H9 (cell line): ENCODE results near the gene STAB2. TPM values are rescaled to one million over a fixed set of nuclear protein-coding genes. Genes with fewer than 3 reads are reported as not detected.

Source experiments
- DNase-seq: peaks from one replicate; pipeline ENCODE4 v3.0.0-alpha.2; 2017
- H2AFZ ChIP-seq: one replicate; pipeline ENCODE4 v1.6.1; 2013; ENCODE audit warnings: mild to moderate bottlenecking, low read length, control low read depth, moderate library complexity
- H2AK5ac ChIP-seq: 2 replicates; pipeline ENCODE4 v1.6.1; 2013; ENCODE audit warnings: low read length, control low read depth, mixed read lengths; ENCODE audit not compliant: insufficient read length
- H2BK120ac ChIP-seq: one replicate; pipeline ENCODE4 v1.6.1; 2013; ENCODE audit warnings: low read depth, mild to moderate bottlenecking, low read length, control low read depth, inconsistent platforms; ENCODE audit not compliant: poor library complexity, severe bottlenecking
- H2BK12ac ChIP-seq: 2 replicates; pipeline ENCODE4 v1.6.1; 2013; ENCODE audit warnings: low read length, control low read depth, mixed read lengths, low read depth; ENCODE audit not compliant: insufficient read length
- H2BK15ac ChIP-seq: 2 replicates; pipeline ENCODE4 v1.6.1; 2013; ENCODE audit warnings: low read depth, low read length, control low read depth
- H2BK20ac ChIP-seq: one replicate; pipeline ENCODE4 v1.6.1; 2013; ENCODE audit warnings: low read depth, mild to moderate bottlenecking, low read length, control low read depth, inconsistent platforms; ENCODE audit not compliant: poor library complexity, severe bottlenecking
- H2BK5ac ChIP-seq: 2 replicates; pipeline ENCODE4 v1.6.1; 2013; ENCODE audit warnings: low read length, control low read depth, mixed read lengths; ENCODE audit not compliant: insufficient read length
- H3K14ac ChIP-seq: 2 replicates; pipeline ENCODE4 v1.6.1; 2013; ENCODE audit warnings: low read length, control low read depth; ENCODE audit not compliant: insufficient read depth
- H3K18ac ChIP-seq: 2 replicates; pipeline ENCODE4 v1.6.1; 2013; ENCODE audit warnings: low read depth, mild to moderate bottlenecking, mixed read lengths, low read length, control low read depth; ENCODE audit not compliant: insufficient read length
- H3K23ac ChIP-seq: 2 replicates; pipeline ENCODE4 v1.6.1; 2013; ENCODE audit warnings: low read length, control low read depth, mixed read lengths, low read depth; ENCODE audit not compliant: insufficient read length
- H3K23me2 ChIP-seq: 2 replicates; pipeline ENCODE4 v1.6.1; 2013; ENCODE audit warnings: low read depth, mild to moderate bottlenecking, mixed read lengths, low read length, control low read depth; ENCODE audit not compliant: insufficient read length, poor library complexity, severe bottlenecking
- H3K27ac ChIP-seq: 2 replicates; pipeline ENCODE4 v1.5.1; 2013; ENCODE audit warnings: low read length, control low read depth, mixed read lengths, low read depth; ENCODE audit not compliant: insufficient read length
- H3K27me3 ChIP-seq: 2 replicates; pipeline ENCODE4 v1.6.1; 2013; ENCODE audit warnings: low read length, control low read depth, inconsistent platforms; ENCODE audit not compliant: insufficient read depth
- H3K4ac ChIP-seq: 2 replicates; pipeline ENCODE4 v1.6.1; 2013; ENCODE audit warnings: low read depth, mild to moderate bottlenecking, control low read depth, inconsistent platforms, low read length, moderate library complexity
- H3K4me1 ChIP-seq: 2 replicates; pipeline ENCODE4 v1.6.1; 2013; ENCODE audit warnings: low read length, control low read depth, inconsistent platforms; ENCODE audit not compliant: insufficient read depth
- H3K4me2 ChIP-seq: 2 replicates; pipeline ENCODE4 v1.6.1; 2013; ENCODE audit warnings: low read length, control low read depth, mixed read lengths; ENCODE audit not compliant: insufficient read length, insufficient read depth
- H3K56ac ChIP-seq: 2 replicates; pipeline ENCODE4 v1.6.1; 2013; ENCODE audit warnings: low read depth, mild to moderate bottlenecking, mixed read lengths, low read length, control low read depth; ENCODE audit not compliant: insufficient read length
- H3K79me1 ChIP-seq: 2 replicates; pipeline ENCODE4 v1.6.1; 2013; ENCODE audit warnings: low read depth, mild to moderate bottlenecking, moderate library complexity, low read length, control low read depth, inconsistent platforms; ENCODE audit not compliant: insufficient read depth, poor library complexity, severe bottlenecking
- H3K79me2 ChIP-seq: 2 replicates; pipeline ENCODE4 v1.6.1; 2013; ENCODE audit warnings: low read length, control low read depth, inconsistent platforms; ENCODE audit not compliant: insufficient read depth
- H3K9ac ChIP-seq: 2 replicates; pipeline ENCODE4 v1.6.1; 2013; ENCODE audit warnings: low read length, control low read depth, mixed read lengths; ENCODE audit not compliant: insufficient read length; ENCODE audit errors: extremely low read depth
- H3K9me3 ChIP-seq: one replicate; pipeline ENCODE4 v1.6.1; 2013; ENCODE audit warnings: low read depth, low read length, inconsistent platforms; ENCODE audit not compliant: control insufficient read depth
- H3T11ph ChIP-seq: one replicate; pipeline ENCODE4 v1.6.1; 2013; ENCODE audit warnings: mild to moderate bottlenecking, low read length, control low read depth, inconsistent platforms
- H4K20me1 ChIP-seq: one replicate; pipeline ENCODE4 v1.6.1; 2013; ENCODE audit not compliant: control insufficient read depth, insufficient read length, insufficient read depth
- H4K5ac ChIP-seq: 2 replicates; pipeline ENCODE4 v1.6.1; 2013; ENCODE audit warnings: low read depth, mild to moderate bottlenecking, mixed read lengths, low read length, control low read depth; ENCODE audit not compliant: insufficient read length
- H4K8ac ChIP-seq: replicated peaks from 2 replicates; pipeline ENCODE4 v1.6.1; 2013; ENCODE audit warnings: low read length, control low read depth, mixed read lengths, low read depth; ENCODE audit not compliant: insufficient read length
- H4K91ac ChIP-seq: 2 replicates; pipeline ENCODE4 v1.6.1; 2013; ENCODE audit warnings: low read depth, mild to moderate bottlenecking, moderate library complexity, mixed read lengths, low read length, control low read depth; ENCODE audit not compliant: insufficient read length
- H3K27ac Mint-ChIP-seq, 3 experiments: 2 replicates in 2 of 3; 3 replicates in 1 of 3; pipeline ENCODE4 v1.8.0; 2020 to 2021; ENCODE audit warnings: mixed read lengths in 3 of 3, mild to moderate bottlenecking in 1 of 3, moderate library complexity in 1 of 3
- H3K27me3 Mint-ChIP-seq: 2 replicates; pipeline ENCODE4 v1.8.0; 2021; ENCODE audit warnings: low read depth, mild to moderate bottlenecking, moderate library complexity, mixed read lengths
- H3K36me3 Mint-ChIP-seq, 3 experiments: 2 replicates in 2 of 3; 3 replicates in 1 of 3; pipeline ENCODE4 v1.8.0; 2020 to 2021; ENCODE audit warnings: low read depth in 3 of 3, mixed read lengths in 3 of 3; ENCODE audit not compliant: insufficient read depth in 1 of 3
- H3K4me1 Mint-ChIP-seq, 2 experiments: 2 replicates each; pipeline ENCODE4 v1.8.0; 2020; ENCODE audit warnings: mixed read lengths in 2 of 2
- H3K4me3 Mint-ChIP-seq, 2 experiments: 2 replicates in 1 of 2; 3 replicates in 1 of 2; pipeline ENCODE4 v1.8.0; 2020 to 2021; ENCODE audit warnings: mild to moderate bottlenecking in 2 of 2, mixed read lengths in 2 of 2, moderate library complexity in 1 of 2
- H3K9me3 Mint-ChIP-seq, 2 experiments: 2 replicates in 1 of 2; 3 replicates in 1 of 2; pipeline ENCODE4 v1.8.0; 2020; ENCODE audit warnings: mild to moderate bottlenecking in 2 of 2, mixed read lengths in 2 of 2, moderate library complexity in 1 of 2
- WGBS: extraction: QIAGEN DNeasy Blood & Tissue Kit; methylation state at CpG from one replicate; pipeline ENCODE4 v1.1.7; 2013; ENCODE audit warnings: missing lambda C conversion rate, low lambda C conversion rate, mixed read lengths; ENCODE audit not compliant: insufficient read length; ENCODE audit errors: extremely low coverage; 5-methylcytosine and 5-hydroxymethylcytosine counted together
- total RNA-seq: library from RNA; stranded (reverse); gene quantifications from 2 replicates; pipeline ENCODE4 v1.2.1, GENCODE V29; 2021
- TF ChIP-seq, protein P1 (sequence below): fragments of 200-600 bp; sonication (generic); conservative IDR thresholded peaks from 3 replicates; pipeline ENCODE4 v1.8.0; 2021; ENCODE audit warnings: antibody characterized with exemption, mild to moderate bottlenecking

STAB2 gene
- total RNA-seq, 1 experiment from 2014 or later = 0.02 TPM

DNA sequence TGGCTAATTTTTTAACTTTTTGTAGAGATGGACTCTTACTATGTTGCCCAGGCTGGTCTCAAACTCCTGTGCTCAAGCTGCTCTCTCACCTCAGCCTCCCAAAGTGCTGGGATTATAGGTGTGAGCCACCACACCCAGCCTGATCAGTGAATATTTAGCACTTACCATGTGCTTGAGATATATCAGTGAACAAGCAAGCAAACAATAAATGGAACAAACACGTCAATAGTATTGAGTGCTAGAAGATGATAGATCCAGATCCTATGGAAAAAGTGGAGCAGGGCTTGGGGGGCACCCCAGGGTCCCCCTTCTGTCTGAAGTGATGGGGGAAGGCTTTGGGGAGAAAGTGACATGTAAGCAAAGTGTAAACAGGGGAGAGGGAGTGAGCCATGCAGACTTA is 170.2 kb downstream of the STAB2 start:
- H3K4ac ChIP-seq = no peak overlapping the region
- H3K9ac ChIP-seq = no peak overlapping the region
- H3K56ac ChIP-seq = no peak overlapping the region
- H4K91ac ChIP-seq = no peak overlapping the region
- no peaks in the 10 kb centered on the region for H4K20me1 ChIP-seq
- H3K4me3 Mint-ChIP-seq = no peak overlapping the region
- no peaks in the 10 kb centered on the region for H3K27me3 ChIP-seq
- no peaks in the 10 kb centered on the region for H3K23me2 ChIP-seq
- peak overlapping the region in 1 of 3 experiments; percentile 41; a peak in 3 of 7 replicates for H3K27ac Mint-ChIP-seq
- H2BK20ac ChIP-seq = no peak overlapping the region
- H4K8ac ChIP-seq = no peak overlapping the region
- peaks cover 9 to 11% of the 10 kb centered on the region in 2 experiments for H3K4me1 Mint-ChIP-seq
- no peak overlapping the region for H3K18ac ChIP-seq
- H2AK5ac ChIP-seq = no peak overlapping the region
- H2BK5ac ChIP-seq = no peak overlapping the region
- peaks cover 0 to 4% (median 0%) of the 10 kb centered on the region in 3 experiments; a peak in 2 of 7 replicates for H3K36me3 Mint-ChIP-seq
- no peak overlapping the region for H4K5ac ChIP-seq
- H3K27me3 Mint-ChIP-seq = peaks cover 1% of the 10 kb centered on the region; the same call in 1 of the 2 replicates
- H3K27ac ChIP-seq = no peak overlapping the region
- H3T11ph ChIP-seq = no peak overlapping the region
- DNase-seq = no peak
- no peak overlapping the region for H2BK12ac ChIP-seq
- no peak overlapping the region for H3K4me2 ChIP-seq
- H3K79me1 ChIP-seq = no peaks in the 10 kb centered on the region
- H3K14ac ChIP-seq = no peak overlapping the region
- no peaks in the 10 kb centered on the region for H3K9me3 Mint-ChIP-seq
- no peak overlapping the region for H2BK15ac ChIP-seq
- H3K23ac ChIP-seq = no peak overlapping the region
- H3K79me2 ChIP-seq = no peaks in the 10 kb centered on the region
- H2BK120ac ChIP-seq = no peak overlapping the region
- H3K4me1 ChIP-seq = no peaks in the 10 kb centered on the region
- no CpG with 5 or more reads among the region's 1 CpG for WGBS
- H2AFZ ChIP-seq = no peak overlapping the region
- H3K9me3 ChIP-seq = no peaks in the 10 kb centered on the region
- TF ChIP-seq, protein P1, sequence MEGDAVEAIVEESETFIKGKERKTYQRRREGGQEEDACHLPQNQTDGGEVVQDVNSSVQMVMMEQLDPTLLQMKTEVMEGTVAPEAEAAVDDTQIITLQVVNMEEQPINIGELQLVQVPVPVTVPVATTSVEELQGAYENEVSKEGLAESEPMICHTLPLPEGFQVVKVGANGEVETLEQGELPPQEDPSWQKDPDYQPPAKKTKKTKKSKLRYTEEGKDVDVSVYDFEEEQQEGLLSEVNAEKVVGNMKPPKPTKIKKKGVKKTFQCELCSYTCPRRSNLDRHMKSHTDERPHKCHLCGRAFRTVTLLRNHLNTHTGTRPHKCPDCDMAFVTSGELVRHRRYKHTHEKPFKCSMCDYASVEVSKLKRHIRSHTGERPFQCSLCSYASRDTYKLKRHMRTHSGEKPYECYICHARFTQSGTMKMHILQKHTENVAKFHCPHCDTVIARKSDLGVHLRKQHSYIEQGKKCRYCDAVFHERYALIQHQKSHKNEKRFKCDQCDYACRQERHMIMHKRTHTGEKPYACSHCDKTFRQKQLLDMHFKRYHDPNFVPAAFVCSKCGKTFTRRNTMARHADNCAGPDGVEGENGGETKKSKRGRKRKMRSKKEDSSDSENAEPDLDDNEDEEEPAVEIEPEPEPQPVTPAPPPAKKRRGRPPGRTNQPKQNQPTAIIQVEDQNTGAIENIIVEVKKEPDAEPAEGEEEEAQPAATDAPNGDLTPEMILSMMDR = no peak
